Activated naive CD8-positive, alpha-beta T cell treated with anti-CD3 and anti-CD28 coated beads for 36 hours (primary cell): ENCODE measurements around the gene SPATS2L. TPM values are rescaled to one million over a fixed set of nuclear protein-coding genes. Genes with fewer than 3 reads are reported as not detected.
A peak's percentile ranks its signal among the peaks of the same experiment; 100 is the strongest.

ENCODE experiments used
- DNase-seq: peaks from one replicate; pipeline ENCODE4 v3.0.0; 2021
- H3K27ac Mint-ChIP-seq: one replicate; pipeline ENCODE4 v1.8.0; 2022; ENCODE audit warnings: mild to moderate bottlenecking, moderate library complexity, mixed read lengths
- H3K27me3 Mint-ChIP-seq: one replicate; pipeline ENCODE4 v1.8.0; 2022; ENCODE audit warnings: mild to moderate bottlenecking, mixed read lengths
- H3K36me3 Mint-ChIP-seq: one replicate; pipeline ENCODE4 v1.8.0; 2021; ENCODE audit warnings: mild to moderate bottlenecking, mixed read lengths
- H3K4me1 Mint-ChIP-seq: one replicate; pipeline ENCODE4 v1.8.0; 2021; ENCODE audit warnings: mixed read lengths
- H3K4me3 Mint-ChIP-seq: one replicate; pipeline ENCODE4 v1.8.0; 2022; ENCODE audit warnings: mild to moderate bottlenecking, moderate library complexity, mixed read lengths
- H3K9me3 Mint-ChIP-seq: one replicate; pipeline ENCODE4 v1.8.0; 2022; ENCODE audit warnings: mixed read lengths
- total RNA-seq, 2 experiments: library from RNA; stranded (reverse); gene quantifications; one replicate each; pipeline ENCODE4 v1.2.3, GENCODE V29; 2021

SPATS2L gene
- total RNA-seq, 2 experiments from 2014 or later, result 8.1 to 9.4 TPM

DNA sequence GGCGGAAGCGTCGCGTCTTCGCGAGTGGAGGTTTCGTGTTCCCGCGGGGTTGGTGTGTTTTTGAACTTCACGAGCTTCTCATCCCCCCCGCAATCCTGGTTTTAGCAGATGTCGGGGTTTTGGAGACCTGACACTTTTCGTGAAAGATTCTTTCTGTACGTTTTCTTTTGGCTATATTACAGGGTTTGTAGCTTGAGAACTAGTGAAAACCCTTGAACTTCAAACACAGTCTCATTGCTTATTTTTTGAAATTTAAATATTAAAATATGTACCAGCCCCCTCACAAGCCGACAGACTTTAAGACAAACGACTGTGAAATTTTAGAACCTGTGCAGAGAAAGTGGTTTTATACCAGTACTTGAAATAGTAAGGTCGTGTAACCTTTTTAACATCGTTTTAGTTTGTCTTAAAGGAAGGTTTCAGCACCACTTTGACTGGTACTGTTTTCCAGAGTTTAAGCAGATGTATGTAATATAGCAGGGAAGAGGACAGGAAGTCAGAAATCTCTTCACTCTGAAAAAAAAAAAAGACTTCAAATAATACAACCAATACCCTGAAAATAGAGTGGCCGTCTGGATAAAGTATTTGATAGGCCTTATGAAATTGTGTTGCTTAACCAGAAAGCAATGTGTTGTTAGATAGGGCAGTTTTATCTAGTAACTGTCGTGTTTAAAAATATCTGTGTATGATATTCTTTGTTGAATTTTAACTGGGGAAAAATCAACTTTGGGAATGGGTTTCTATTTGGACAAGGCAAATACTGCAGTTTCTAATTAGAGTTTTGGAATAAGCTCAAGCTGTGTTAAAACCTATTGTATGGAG is 1.4 kb downstream of the SPATS2L start:
- Mint-ChIP-seq H3K27me3 (peaks cover 49% of the 10 kb centered on the region), H3K27ac (no peak overlapping the region), H3K36me3 (no peaks in the 10 kb centered on the region), H3K4me1 (peaks cover 6% of the 10 kb centered on the region), H3K4me3 (peak overlapping the region; percentile 61), H3K9me3 (no peaks in the 10 kb centered on the region)
- no peak for DNase-seq

DNA sequence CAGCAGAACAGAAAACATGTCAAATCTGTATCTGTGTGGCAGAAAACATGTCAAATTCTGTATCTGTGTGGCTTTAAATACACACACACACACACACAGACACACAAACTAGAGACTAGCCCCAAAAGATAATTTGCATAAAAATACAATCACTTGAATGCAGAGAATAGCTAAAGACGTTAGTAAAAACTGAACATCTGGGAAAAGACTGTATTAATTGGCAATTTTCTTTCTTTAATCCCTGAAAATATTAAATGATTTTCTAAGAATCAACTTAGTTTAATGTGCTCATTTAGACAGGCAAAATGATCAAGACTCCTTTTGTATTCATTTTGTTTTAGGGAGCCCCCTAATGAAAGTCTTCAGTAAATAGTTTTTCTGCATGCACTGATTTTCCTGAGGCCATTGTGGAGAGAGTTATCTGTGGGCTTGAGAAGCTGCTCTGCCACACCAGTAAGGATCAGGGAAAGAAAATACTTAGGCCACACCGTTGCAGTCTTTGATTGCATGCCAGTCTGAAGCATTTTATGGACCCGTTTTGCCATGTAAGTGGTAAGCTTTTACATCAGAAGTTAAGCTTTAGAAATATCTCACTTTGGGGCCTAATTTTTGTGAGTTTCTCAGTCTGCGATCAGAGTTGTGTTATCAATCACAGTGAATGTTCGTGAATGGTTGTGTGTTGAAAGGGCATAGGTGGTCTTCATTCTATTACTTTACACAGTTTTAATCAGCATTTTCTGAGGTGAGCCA is 2.2 kb downstream of the SPATS2L start:
- H3K36me3 Mint-ChIP-seq, result no peaks in the 10 kb centered on the region
- no peaks in the 10 kb centered on the region for H3K9me3 Mint-ChIP-seq
- DNase-seq, result no peak
- no peak overlapping the region for H3K27ac Mint-ChIP-seq
- H3K4me3 Mint-ChIP-seq, result no peak overlapping the region
- H3K27me3 Mint-ChIP-seq, result peaks cover 53% of the 10 kb centered on the region
- H3K4me1 Mint-ChIP-seq, result peaks cover 6% of the 10 kb centered on the region

DNA sequence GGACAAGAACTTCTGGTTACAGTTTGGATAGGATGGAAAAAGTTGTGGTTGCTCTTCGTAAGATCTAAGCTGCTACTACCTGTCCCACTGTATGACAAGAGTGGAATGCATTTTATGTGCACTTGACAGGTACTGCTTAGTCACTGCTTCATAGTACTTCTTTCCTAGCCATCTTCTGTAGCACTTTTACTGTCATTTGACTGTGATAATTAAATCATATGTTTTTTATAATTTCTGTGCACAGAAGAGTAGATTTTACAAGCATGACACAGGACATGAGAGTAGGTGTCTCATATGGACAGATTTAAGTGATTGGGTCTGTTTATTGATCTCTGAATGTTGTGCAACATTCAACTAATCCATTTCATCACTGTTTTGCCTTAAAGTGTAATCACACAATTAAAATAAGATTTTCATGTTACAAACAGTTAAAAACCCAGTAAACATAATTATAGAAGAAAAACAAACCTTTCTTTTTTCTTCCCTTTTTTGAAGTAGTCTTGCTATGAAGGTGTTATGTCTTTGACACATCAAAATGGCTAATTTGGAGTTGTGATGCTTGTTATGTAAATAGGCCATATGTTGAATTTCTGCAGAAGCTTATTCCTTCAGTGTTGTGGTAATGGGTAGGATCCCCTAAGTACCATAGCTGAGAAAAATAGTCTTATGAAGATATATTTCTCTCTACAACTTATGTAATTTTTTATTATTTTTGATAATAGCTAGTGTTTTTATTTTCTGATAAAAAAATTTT is 3.0 kb downstream of the SPATS2L start:
- Mint-ChIP-seq H3K4me1 (peaks cover 6% of the 10 kb centered on the region), H3K4me3 (no peak overlapping the region), H3K9me3 (no peaks in the 10 kb centered on the region), H3K27me3 (peaks cover 58% of the 10 kb centered on the region), H3K27ac (no peak overlapping the region), H3K36me3 (no peaks in the 10 kb centered on the region)
- no peak for DNase-seq

DNA sequence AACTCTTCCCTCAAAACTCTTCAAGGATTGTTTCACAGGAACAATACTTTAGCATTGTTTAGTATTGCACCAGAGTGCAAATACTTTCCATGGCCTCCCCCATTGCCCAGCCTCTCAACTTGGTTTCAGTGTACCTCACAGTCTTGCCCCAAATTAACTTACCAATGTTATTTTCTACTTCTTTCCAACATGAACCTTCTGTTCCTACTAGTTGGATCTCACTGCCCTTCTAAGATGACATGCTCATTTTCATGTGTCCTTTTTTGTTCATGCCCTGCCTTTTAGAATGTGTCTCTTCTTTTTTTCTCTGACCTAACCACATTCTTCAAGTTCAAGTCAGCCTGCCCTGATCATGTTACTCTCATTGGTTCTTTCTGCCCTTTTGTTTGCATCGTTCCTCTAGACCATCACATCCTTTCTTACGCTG is 4.1 kb downstream of the SPATS2L start:
- H3K27me3 Mint-ChIP-seq, result peaks cover 53% of the 10 kb centered on the region
- no peaks in the 10 kb centered on the region for H3K36me3 Mint-ChIP-seq
- H3K4me1 Mint-ChIP-seq, result peaks cover 6% of the 10 kb centered on the region
- H3K9me3 Mint-ChIP-seq, result no peaks in the 10 kb centered on the region
- no peak for DNase-seq
- no peak overlapping the region for H3K27ac Mint-ChIP-seq
- H3K4me3 Mint-ChIP-seq, result no peak overlapping the region

DNA sequence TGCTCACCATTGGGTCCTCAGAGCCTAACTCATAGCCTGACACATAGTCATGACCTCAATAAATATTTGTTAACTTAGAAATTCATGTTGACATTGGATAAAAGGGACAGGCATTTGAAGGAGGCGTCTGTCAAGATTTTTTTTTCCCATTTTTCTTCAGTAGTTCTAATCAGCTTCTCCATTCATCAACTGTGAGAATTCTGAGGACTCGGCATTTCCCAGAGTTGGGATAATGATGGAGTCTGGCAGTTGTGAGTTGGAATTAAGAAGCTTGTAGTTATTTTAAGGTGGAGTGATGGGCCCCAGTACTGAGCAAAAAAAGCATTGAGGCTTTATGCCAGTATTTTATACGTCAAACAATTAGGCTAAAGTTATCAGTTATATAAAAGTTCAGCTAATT is 4.6 kb downstream of the SPATS2L start:
- Mint-ChIP-seq H3K36me3 (no peaks in the 10 kb centered on the region), H3K27me3 (peaks cover 47% of the 10 kb centered on the region), H3K27ac (no peak overlapping the region), H3K9me3 (no peaks in the 10 kb centered on the region), H3K4me1 (peaks cover 5% of the 10 kb centered on the region), H3K4me3 (no peak overlapping the region)
- DNase-seq, result no peak

DNA sequence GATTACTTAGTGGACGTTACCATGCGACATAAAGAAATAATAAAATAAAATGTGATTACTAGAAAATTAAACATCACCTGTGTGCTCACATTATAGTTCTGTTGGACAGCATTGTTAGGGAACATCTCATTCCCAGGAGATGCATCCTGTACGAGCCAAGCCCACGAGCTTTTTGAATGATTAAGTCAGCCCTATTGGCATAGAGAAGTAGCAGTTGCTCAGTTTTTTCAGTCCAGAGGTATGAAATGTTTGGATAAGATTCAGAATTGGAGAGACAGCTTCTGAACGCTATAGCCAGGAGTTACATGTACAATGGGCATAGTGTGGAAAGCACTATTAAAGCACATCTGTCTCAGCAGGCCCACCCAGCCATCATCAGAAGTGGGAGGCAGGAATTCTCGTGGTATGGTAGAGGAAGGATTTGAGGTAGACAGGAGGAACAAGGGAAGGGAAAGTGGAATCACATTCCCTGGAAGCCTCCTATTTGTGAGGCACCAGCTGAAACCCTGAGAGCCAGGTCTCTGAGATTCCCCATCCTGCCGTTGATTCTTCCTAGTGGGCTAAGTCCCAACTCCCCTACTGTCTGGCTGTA is 8.6 kb downstream of the SPATS2L start:
- DNase-seq, result no peak
- Mint-ChIP-seq H3K27me3 (peaks cover 28% of the 10 kb centered on the region), H3K4me3 (no peak overlapping the region), H3K4me1 (no peaks in the 10 kb centered on the region), H3K36me3 (no peaks in the 10 kb centered on the region), H3K9me3 (no peaks in the 10 kb centered on the region), H3K27ac (no peak overlapping the region)

DNA sequence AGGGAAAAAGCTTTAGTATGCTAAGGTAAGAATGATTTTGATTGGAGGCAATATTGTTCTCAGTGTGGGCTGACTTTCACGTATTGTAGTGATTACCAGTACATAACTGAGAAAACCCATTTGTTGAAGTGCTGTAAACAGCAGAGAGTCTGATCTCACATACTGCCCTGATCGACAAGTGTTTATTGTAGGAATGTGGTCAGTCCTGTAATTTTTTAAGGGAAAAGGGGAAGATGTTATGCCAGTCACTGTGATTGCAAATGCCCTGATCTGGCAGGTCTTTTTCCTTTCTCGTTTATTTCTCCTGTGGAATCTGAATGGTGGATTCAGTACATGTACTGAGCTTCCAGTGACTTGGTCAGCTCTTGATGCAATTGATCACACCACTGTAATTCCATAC is 11.5 kb downstream of the SPATS2L start:
- H3K4me3 Mint-ChIP-seq, result no peak overlapping the region
- no peaks in the 10 kb centered on the region for H3K36me3 Mint-ChIP-seq
- no peak overlapping the region for H3K27ac Mint-ChIP-seq
- H3K9me3 Mint-ChIP-seq, result no peaks in the 10 kb centered on the region
- peaks cover 8% of the 10 kb centered on the region for H3K4me1 Mint-ChIP-seq
- peaks cover 13% of the 10 kb centered on the region for H3K27me3 Mint-ChIP-seq
- DNase-seq, result no peak

DNA sequence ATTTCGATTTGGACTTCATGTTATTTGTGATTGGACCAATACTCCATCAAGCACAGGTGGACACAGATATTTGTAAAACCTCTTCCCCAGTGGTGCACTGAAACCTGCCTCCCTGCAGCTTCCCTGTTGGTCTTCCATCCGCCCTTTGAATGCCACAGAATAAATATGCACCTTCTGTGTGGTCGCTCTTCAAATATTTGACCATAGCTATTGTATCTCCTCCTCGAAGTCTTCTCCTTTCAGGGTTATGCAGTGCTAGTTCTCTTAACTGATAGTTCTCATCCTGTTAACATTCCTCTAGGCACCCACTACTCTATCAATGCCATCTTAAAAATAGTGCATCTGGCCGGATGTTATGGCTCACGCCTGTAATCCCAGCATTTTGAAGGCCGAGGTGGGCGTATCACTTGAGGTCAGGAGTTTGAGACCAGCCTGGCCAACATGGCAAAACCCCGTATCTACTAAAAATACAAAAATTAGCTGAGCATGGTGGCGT is 12.5 kb downstream of the SPATS2L start:
- peaks cover 6% of the 10 kb centered on the region for H3K27me3 Mint-ChIP-seq
- no peak overlapping the region for H3K27ac Mint-ChIP-seq
- no peak for DNase-seq

DNA sequence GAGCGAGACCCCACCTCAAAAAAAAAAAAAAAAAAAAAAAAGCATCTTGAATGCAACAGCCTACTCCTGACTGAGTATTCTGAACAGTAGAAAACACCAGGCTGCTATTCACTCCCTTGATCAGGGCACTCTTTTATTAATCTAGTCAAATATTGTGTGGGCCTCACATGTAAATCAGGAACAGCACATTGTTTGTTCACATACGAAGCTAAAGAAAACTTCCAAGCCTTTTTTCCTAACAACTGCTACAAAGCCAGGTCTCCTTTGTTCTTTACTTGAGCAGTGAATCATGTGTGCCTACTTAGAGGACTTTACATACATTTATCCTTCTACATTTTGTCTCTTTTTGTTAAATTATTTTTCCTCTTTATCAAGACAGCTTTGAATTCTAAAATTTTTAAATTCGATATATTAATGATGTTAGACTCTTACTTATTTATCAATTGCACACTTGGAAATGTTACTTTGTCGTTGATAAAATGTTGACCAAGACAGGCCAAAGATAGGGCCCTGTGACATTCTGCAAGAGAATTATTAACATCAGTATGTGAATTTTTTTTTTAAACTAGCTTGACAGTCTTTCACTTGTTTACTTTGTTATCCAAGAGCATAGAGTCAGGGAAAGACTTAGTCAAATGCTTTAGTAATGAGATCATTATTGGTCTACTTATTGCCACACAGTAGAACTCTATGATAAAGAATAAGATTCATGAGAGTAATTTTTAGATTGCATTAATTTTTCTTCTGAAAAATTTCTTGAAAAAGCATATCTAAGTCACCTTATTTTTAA is 13.2 kb downstream of the SPATS2L start:
- no peaks in the 10 kb centered on the region for H3K9me3 Mint-ChIP-seq

More for the DNA sequence above, 12.5 kb downstream of the SPATS2L start:
- H3K9me3 Mint-ChIP-seq, result no peaks in the 10 kb centered on the region
- H3K36me3 Mint-ChIP-seq, result no peaks in the 10 kb centered on the region
- H3K4me3 Mint-ChIP-seq, result no peak overlapping the region
- peaks cover 9% of the 10 kb centered on the region for H3K4me1 Mint-ChIP-seq

DNA sequence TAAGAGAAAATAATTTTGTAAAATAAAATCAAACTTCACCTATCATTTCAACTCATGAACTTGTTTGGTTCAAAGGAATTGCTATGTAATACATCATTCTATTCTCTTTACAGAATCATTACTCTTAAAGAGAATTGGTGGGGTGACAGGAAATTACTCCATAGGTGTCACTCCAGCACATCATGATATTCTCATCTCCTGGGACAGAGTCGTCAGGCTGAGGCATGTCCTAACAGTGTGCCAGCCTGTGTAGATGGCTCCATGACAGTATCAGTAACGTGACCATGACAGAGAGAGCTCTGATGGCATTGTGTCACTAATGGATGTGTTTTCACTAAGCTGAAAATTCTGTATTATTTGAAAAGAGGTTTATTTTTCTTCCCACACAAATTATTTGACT is 13.9 kb downstream of the SPATS2L start:
- no peak overlapping the region for H3K27ac Mint-ChIP-seq
- no peak overlapping the region for H3K4me3 Mint-ChIP-seq
- H3K4me1 Mint-ChIP-seq, result peaks cover 9% of the 10 kb centered on the region
- no peaks in the 10 kb centered on the region for H3K9me3 Mint-ChIP-seq
- H3K27me3 Mint-ChIP-seq, result no peaks in the 10 kb centered on the region
- DNase-seq, result no peak
- no peaks in the 10 kb centered on the region for H3K36me3 Mint-ChIP-seq

More for the DNA sequence above, 13.2 kb downstream of the SPATS2L start:
- no peak overlapping the region for H3K27ac Mint-ChIP-seq
- peaks cover 9% of the 10 kb centered on the region for H3K4me1 Mint-ChIP-seq
- no peaks in the 10 kb centered on the region for H3K27me3 Mint-ChIP-seq
- H3K4me3 Mint-ChIP-seq, result no peak overlapping the region
- DNase-seq, result no peak
- no peaks in the 10 kb centered on the region for H3K36me3 Mint-ChIP-seq

DNA sequence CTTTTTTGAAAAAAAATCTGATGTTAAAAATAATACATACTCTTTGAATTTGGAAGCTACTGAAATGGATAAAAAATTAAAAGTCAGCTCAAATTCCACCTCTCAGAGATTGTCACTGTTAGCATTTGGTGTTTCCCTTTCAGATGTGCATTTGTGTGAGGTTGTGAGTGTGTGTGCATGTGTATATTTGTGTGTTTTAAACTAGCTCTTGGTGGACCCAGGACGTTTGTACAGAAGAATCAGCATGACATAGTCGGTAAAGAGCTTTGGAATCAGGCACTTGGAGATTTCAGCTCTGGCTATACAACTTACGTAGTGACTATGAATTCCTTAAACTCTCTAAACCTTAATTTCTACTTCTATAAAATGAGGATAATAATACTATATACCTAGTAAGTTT is 14.5 kb downstream of the SPATS2L start:
- Mint-ChIP-seq H3K4me3 (no peak overlapping the region), H3K4me1 (peaks cover 9% of the 10 kb centered on the region), H3K27ac (no peak overlapping the region), H3K36me3 (no peaks in the 10 kb centered on the region), H3K9me3 (no peaks in the 10 kb centered on the region), H3K27me3 (no peaks in the 10 kb centered on the region)
- DNase-seq, result no peak

DNA sequence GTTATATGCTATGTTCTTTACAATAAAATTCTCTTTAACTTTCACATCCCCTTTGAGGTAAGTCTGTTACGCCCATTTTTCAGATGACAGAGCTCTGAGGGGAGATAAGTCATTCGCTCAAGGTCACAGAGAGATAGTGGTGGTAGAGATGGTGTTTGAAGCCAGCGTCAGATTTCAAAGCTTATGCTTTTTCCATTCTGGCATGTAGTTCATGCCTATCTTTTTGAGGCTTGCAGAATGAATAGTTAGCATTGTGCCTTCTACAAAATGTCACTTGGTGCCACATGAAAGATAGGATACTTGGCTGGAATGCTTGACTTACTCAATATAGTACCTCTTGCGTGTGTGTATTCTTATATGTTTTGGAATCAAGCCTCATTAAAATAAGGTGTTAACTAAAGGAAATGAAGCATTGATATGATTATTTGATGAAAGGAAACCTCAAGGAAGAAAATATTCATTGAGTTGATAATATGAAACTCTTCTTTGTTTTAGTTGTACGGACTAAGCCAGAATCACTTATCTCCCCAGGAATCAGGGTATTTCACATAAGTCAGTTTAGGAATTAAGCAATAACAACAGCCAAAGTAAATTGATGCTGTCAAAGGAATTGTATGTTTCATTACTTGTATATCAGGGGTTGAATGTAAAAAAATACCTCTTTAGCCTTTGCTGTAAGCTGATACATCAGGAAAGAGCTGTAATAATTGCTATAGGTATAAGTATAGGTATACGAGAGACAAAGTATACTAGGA is 15.5 kb downstream of the SPATS2L start:
- no peak overlapping the region for H3K4me3 Mint-ChIP-seq
- no peaks in the 10 kb centered on the region for H3K27me3 Mint-ChIP-seq
- H3K9me3 Mint-ChIP-seq, result no peaks in the 10 kb centered on the region
- no peak for DNase-seq
- H3K4me1 Mint-ChIP-seq, result peaks cover 9% of the 10 kb centered on the region
- no peaks in the 10 kb centered on the region for H3K36me3 Mint-ChIP-seq
- no peak overlapping the region for H3K27ac Mint-ChIP-seq

DNA sequence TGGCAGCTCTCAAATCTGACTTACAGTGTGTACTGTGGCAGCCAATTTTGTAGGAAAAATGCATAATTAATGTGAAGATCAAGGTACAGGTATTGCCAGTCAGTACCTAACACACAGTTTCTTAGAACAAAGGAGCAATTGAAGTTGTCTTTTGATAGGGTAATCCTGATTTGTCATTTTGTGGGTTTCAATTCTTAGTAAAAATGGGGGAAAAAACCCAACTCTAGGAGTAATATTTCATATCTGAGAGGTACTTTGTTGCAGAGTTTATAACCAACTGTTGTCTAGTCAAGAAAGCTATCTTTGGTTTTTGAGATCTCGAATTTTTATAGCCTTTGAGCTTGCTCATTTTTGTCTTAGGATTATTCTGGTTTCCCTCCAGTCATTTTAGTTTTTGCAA is 16.1 kb downstream of the SPATS2L start:
- no peaks in the 10 kb centered on the region for H3K27me3 Mint-ChIP-seq
- DNase-seq, result no peak
- H3K4me3 Mint-ChIP-seq, result no peak overlapping the region
- no peak overlapping the region for H3K27ac Mint-ChIP-seq
- H3K4me1 Mint-ChIP-seq, result peaks cover 9% of the 10 kb centered on the region
- H3K9me3 Mint-ChIP-seq, result no peaks in the 10 kb centered on the region
- H3K36me3 Mint-ChIP-seq, result no peaks in the 10 kb centered on the region
